Gastrocnemius medialis (tissue), 4 donors: ENCODE data around the gene ZNF253.

Experiments used
- CTCF ChIP-seq, 5 experiments: fragments of 450-650 bp in 3 of 5; fragments of 200-600 bp in 2 of 5; sonication (generic) in 2 of 5; IDR thresholded peaks in 4 of 5; conservative IDR thresholded peaks in 1 of 5; 1 replicate in 4 of 5; 2 replicates in 1 of 5; pipeline ENCODE4 v1.5.1; 2016 to 2019; ENCODE audit warnings: antibody characterized with exemption in 5 of 5, mild to moderate bottlenecking in 3 of 5, moderate library complexity in 3 of 5
- POLR2A ChIP-seq, 2 donors: fragments of 450-650 bp; IDR thresholded peaks; one replicate each; pipeline ENCODE4 v1.6.1; 2017; ENCODE audit warnings: antibody characterized with exemption in 2 of 2, mild to moderate bottlenecking in 2 of 2, moderate library complexity in 2 of 2

DNA sequence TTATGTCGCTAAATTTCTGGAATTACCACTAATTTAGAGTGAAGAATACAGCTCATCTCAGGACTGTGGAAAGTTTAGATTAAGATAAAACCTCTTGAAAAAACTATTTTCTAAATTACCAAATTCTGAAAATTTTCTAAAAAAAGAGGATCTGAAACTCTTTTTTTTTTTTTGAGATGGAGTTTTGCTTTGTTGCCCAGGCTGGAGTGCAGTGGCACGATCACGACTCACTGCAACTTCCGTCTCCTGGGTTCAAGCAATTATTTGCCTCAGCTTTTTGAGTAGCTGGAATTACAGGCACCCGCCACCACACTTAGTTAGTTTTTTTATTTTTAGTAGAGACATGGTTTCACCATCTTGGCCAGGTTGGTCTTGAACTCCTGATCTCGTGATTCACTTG, 16.6 kb upstream of the ZNF253 start:
- TF ChIP-seq CTCF (IDR thresholded peaks at IDR 0.05 in 4 of 5, conservative IDR thresholded peaks at IDR 0.05 in 1 of 5) (no peak), POLR2A (IDR thresholded peaks at IDR 0.05) (no peak)
